Esophagus squamous epithelium (tissue), 5 donors: Measurements from ENCODE around the gene CDC14B. TPM values are rescaled to one million over a fixed set of nuclear protein-coding genes. Genes with fewer than 3 reads are reported as not detected.

ENCODE experiments used
- DNase-seq: peaks from one replicate; lab custom pipeline; 2025; lab: John Stamatoyannopoulos, UW
- H3K27ac ChIP-seq, 4 donors: fragments of 200-600 bp; sonication (generic); one replicate each; pipeline ENCODE4 v1.5.1; 2016 to 2019; ENCODE audit warnings: mild to moderate bottlenecking in 1 of 4
- H3K27me3 ChIP-seq, 4 donors: fragments of 200-600 bp; sonication (generic); 1 replicate in 3 of 4; 2 replicates in 1 of 4; pipeline versions ENCODE4 v1.5.1 to v1.6.0; 2017 to 2021; ENCODE audit warnings: antibody characterized with exemption in 1 of 4
- H3K36me3 ChIP-seq, 3 donors: fragments of 200-600 bp; sonication (generic); one replicate each; pipeline ENCODE4 v1.5.1; 2016 to 2019
- H3K4me1 ChIP-seq, 3 donors: fragments of 200-600 bp; sonication (generic); one replicate each; pipeline ENCODE4 v1.5.1; 2017 to 2019
- H3K4me3 ChIP-seq, 4 donors: fragments of 200-600 bp; sonication (generic); 1 replicate in 3 of 4; 2 replicates in 1 of 4; pipeline ENCODE4 v1.5.1; 2016 to 2019; ENCODE audit warnings: mild to moderate bottlenecking in 2 of 4, moderate library complexity in 1 of 4
- H3K9me3 ChIP-seq, 3 donors: fragments of 200-600 bp; sonication (generic); one replicate each; pipeline ENCODE4 v1.5.1; 2016 to 2019
- CTCF ChIP-seq, 6 experiments: fragments of 450-650 bp in 4 of 6; fragments of 200-600 bp in 2 of 6; sonication (generic) in 2 of 6; IDR thresholded peaks; one replicate each; pipeline ENCODE4 v1.5.1; 2016 to 2019; ENCODE audit warnings: antibody characterized with exemption in 6 of 6, mild to moderate bottlenecking in 4 of 6, moderate library complexity in 4 of 6
- POLR2A ChIP-seq, 4 donors: fragments of 450-650 bp; IDR thresholded peaks; one replicate each; pipeline ENCODE4 v1.6.1; 2017; ENCODE audit warnings: antibody characterized with exemption in 4 of 4, mild to moderate bottlenecking in 4 of 4, moderate library complexity in 3 of 4
- WGBS, 2 donors: methylation state at CpG; one replicate each; pipeline ENCODE4 v1.1.5; 2018; 5-methylcytosine and 5-hydroxymethylcytosine counted together
- intact Hi-C: fragments of 100-400 bp; cut with DNase I; formaldehyde crosslinking; loops from one replicate; pipeline ENCODE4 v1.15.0; 2022
- total RNA-seq, 4 donors: library from RNA; depleted of rRNA; stranded (reverse); fragments of >200 nt; gene quantifications; one replicate each; pipeline ENCODE4 v1.1.0, GENCODE V29; 2016
- donor health status: DM: yes; HTN: yes; CAD: no.

CDC14B gene
- total RNA-seq, 4 donors from 2014 or later, result 2.7 to 14.8 (median 9.1) TPM

- peak overlapping the region; percentile 52 to 89 (median 64) for H3K4me3 ChIP-seq
- H3K9me3 ChIP-seq, result no peaks in the 10 kb centered on the region
- peaks cover 0 to 37% (median 5%) of the 10 kb centered on the region in 3 donors for H3K4me1 ChIP-seq
- peak overlapping the region; percentile 88 to 100 (median 96) for H3K27ac ChIP-seq
- H3K27me3 ChIP-seq, result no peaks in the 10 kb centered on the region
- WGBS, 2 donors, result 0% methylated on average over 1 to 4 of the region's 74 CpGs
- peak in 2 of 4 donors; percentile 46 to 62 for TF ChIP-seq POLR2A (IDR thresholded peaks at IDR 0.05)
- TF ChIP-seq CTCF (IDR thresholded peaks at IDR 0.05), result peak in 3 of 6 experiments; percentile 11 to 41 (median 24)
- intact Hi-C loops, result no loop called here
- DNase-seq, result peak; percentile 5
- H3K36me3 ChIP-seq, result peaks cover 0 to 20% (median 8%) of the 10 kb centered on the region in 3 donors
These were observed 35.0 kb upstream of the CDC14B start for GRCh38 chr9:96654450-96655197.

- TF ChIP-seq CTCF (IDR thresholded peaks at IDR 0.05), result peak in 4 of 6 experiments; percentile 41 to 64 (median 45)
- no peak for TF ChIP-seq POLR2A (IDR thresholded peaks at IDR 0.05)
- Histone ChIP-seq H3K4me3 (no peak overlapping the region), H3K9me3 (no peaks in the 10 kb centered on the region), H3K4me1 (peaks cover 0 to 26% (median 5%) of the 10 kb centered on the region in 3 donors), H3K36me3 (peaks cover 0 to 42% (median 9%) of the 10 kb centered on the region in 3 donors), H3K27me3 (no peaks in the 10 kb centered on the region), H3K27ac (no peak overlapping the region)
- intact Hi-C loops, result no loop called here
- DNase-seq, result no peak
These were observed 32.0 kb upstream of the CDC14B start for GRCh38 chr9:96651626-96652025.

GRCh38 chr9:96649620-96650324 is 30.1 kb upstream of the CDC14B start:
- no peaks in the 10 kb centered on the region for H3K27me3 ChIP-seq
- 79 to 82% methylated on average over 1 of the region's 1 CpG for WGBS, 2 donors
- DNase-seq, result no peak
- no peak overlapping the region for H3K4me3 ChIP-seq
- no peaks in the 10 kb centered on the region for H3K9me3 ChIP-seq
- no peak overlapping the region for H3K27ac ChIP-seq
- peaks cover 0 to 61% (median 9%) of the 10 kb centered on the region in 3 donors for H3K36me3 ChIP-seq
- TF ChIP-seq POLR2A (IDR thresholded peaks at IDR 0.05) (no peak), CTCF (IDR thresholded peaks at IDR 0.05) (no peak)
- intact Hi-C loops, result no loop called here
- peaks cover 0 to 17% (median 4%) of the 10 kb centered on the region in 3 donors for H3K4me1 ChIP-seq

- Histone ChIP-seq H3K27me3 (no peaks in the 10 kb centered on the region), H3K4me1 (peaks cover 0 to 5% (median 4%) of the 10 kb centered on the region in 3 donors), H3K4me3 (no peak overlapping the region), H3K9me3 (no peaks in the 10 kb centered on the region), H3K36me3 (peaks cover 0 to 91% (median 11%) of the 10 kb centered on the region in 3 donors), H3K27ac (peak overlapping the region in 3 of 4 donors; percentile 44 to 79 (median 51))
- intact Hi-C loops, result no loop called here
- WGBS, 2 donors, result 64 to 67% methylated on average over 13 of the region's 13 CpGs
- no peak for DNase-seq
- TF ChIP-seq CTCF (IDR thresholded peaks at IDR 0.05) (no peak), POLR2A (IDR thresholded peaks at IDR 0.05) (no peak)
These were observed 26.7 kb upstream of the CDC14B start for GRCh38 chr9:96646081-96646991.
